ENCODE measurements around the gene TRPT1.

TRPT1 gene

GRCh38 chr11:64208796-64209562, 17.0 kb downstream of the TRPT1 start:
- no peak for DNase-seq (ENCODE audit: low read depth in 2 of 3, low spot score in 1 of 3)

DNA sequence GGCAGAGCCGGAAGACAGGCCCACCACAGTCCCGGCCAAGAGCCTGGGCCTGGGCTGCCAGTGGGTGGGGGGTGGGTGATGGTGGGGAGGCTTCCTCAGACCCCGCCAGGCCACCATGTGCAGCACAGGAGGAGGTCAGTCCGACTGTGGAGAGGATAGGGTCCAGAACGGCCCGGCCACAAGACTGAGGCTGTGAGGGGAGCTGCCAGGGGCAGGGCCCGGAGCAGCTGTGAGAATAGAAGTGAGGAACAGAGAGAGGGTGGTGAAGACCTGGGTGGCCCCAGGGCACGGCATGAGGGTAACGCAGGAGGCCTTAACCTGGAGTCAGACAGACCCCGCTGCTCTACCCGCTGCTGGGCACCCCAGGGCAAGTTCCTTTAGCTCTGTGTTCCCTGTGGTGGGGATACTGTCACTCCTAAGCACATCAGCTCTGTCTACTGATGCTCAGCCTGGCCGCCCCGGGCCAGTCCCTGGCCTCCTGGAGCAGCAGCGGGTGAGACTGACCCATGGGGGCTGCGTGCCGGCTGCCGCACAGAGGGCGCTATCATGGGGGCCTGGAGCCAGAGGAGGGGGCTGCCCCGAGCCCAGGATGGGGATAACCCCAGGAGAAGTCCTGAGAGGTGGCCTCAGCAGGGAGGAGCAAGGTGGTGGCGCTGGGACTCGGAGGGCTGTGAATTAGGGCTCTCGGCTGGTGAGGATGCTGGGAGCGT, 17.7 kb downstream of the TRPT1 start:
- DNase-seq (ENCODE audit: low read depth in 2 of 3, low spot score in 1 of 3) = no peak

GRCh38 chr11:64207256-64208085, 18.5 kb downstream of the TRPT1 start:
- DNase-seq (ENCODE audit: low read depth in 2 of 3, low spot score in 1 of 3) = peak; percentile 70 to 77 (median 74)

GRCh38 chr11:64206457-64207255, 19.3 kb downstream of the TRPT1 start, which contains the start of gene FERMT3:
FERMT3 (plus strand) TSS chr11:64206721; CDS start chr11:64207365, 644 bp downstream.
- peak; percentile 65 to 74 (median 66) for DNase-seq (ENCODE audit: low read depth in 2 of 3, low spot score in 1 of 3)

GRCh38 chr11:64204464-64204989, 21.5 kb downstream of the TRPT1 start:
- DNase-seq (ENCODE audit: low read depth in 2 of 3, low spot score in 1 of 3) = peak; percentile 60 to 71 (median 65)

- DNase-seq (ENCODE audit: low read depth in 2 of 3, low spot score in 1 of 3) = no peak
Observed at GRCh38 chr11:64204080-64204440, 21.9 kb downstream of the TRPT1 start.

DNA sequence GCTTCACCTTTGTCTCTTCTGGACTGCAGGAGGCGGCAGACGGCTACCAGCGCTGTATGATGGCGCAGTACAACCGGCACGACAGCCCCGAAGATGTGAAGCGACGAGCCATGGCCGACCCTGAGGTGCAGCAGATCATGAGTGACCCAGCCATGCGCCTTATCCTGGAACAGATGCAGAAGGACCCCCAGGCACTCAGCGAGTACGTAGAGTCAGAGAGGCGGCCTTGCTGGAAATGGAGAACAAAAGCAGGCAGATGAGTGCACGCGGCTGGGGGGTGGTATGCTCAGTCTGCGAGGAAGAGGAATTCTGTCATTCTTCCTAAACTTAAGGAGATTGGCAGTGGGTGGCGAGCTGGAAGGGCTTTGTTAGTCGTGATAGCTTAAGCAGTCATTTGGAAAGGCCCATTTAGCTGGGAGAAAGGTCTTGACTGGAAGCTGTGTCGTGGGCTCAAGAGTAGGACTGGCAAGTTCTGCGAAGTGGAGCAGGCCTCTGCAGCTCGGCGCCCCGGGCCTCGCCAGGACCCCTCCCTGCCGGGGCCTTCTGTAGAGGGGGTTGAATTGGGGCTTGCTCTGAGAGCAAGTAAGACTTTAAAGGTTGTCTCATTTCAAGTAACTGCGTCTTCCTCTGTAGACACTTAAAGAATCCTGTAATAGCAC, 22.4 kb downstream of the TRPT1 start:
- no peak for DNase-seq (ENCODE audit: low read depth in 2 of 3, low spot score in 1 of 3)

DNA sequence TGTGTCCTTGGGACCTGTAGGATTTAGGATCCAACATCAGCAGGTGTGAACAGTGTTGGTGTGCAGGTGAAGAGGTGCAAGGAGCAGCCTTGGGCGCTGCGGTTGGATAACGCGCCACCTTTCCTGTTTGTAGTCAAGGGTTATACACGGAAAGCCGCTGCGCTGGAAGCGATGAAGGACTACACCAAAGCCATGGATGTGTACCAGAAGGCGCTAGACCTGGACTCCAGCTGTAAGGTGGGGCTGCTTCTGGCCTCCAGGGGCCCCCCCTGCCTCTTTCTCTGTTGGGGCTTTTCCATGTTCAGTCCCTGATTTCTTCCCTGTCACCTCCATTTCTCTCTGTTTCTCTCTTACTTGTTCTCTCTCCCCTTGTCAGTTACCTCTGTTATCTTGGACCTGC, 23.0 kb downstream of the TRPT1 start:
- no peak for DNase-seq (ENCODE audit: low read depth in 2 of 3, low spot score in 1 of 3)

DNA sequence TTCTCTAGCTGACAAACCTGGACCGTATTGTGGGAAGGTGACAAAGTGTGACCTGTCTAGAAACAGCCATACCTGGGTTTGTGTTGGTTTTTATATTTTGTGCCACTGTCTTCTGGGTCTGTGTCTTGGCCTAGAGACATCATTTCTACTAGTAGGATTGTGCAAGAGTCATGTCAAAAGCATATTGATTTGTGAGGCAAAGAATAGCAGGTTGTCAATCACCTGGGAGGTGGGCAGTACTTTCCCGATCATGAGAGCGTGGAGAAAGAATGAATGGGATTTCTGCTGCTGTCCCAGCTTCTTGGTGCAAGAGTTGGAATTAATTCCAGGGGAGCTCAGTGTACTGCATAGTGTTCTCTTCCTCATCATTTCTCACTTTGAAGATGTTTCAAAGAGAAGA, 24.4 kb downstream of the TRPT1 start:
- DNase-seq (ENCODE audit: low read depth in 2 of 3, low spot score in 1 of 3) = no peak

DNA sequence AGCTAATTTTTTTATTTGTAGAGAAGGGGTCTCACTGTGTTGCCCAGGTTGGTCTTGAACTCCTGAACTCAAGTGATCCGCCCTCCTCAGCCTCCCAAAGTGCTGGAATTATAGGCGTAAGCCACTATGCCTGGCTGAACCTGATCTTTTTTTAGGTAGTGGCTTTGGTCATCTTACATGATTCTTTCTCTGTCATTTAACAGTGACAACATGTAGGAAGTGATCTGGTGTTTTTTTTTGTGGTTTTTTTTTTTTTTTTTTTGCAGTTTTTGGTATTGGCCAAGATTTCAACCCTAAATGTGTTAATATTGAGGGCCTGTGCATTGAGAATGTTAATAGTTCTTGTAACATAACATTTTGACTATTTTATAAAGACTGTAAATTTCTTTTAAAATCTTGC, 27.5 kb downstream of the TRPT1 start:
- no peak for DNase-seq (ENCODE audit: low read depth in 2 of 3, low spot score in 1 of 3)

DNA sequence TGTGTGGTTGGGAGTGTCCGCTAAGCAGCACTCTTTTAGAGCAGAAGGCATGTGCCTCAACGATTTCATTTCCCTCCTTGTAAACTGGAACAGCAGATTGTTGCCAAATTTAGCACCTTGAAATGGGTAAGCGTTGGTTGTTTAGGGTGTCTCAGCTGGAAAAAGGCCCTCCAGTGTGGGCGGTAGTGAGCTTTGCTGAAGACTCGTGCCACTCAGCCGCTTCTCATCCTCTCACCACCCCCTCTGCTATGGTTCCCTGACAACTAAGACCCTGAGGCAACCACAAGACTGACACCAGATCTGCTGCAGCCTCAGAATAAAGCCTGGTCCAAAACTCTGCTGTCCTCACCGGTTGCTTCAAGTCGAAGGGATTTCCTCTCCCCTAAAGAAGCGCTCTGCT, 29.4 kb downstream of the TRPT1 start:
- no peak for DNase-seq (ENCODE audit: low read depth in 2 of 3, low spot score in 1 of 3)

GRCh38 chr11:64192434-64192833, 33.6 kb downstream of the TRPT1 start:
- DNase-seq (ENCODE audit: low read depth in 2 of 3, low spot score in 1 of 3) = no peak

GRCh38 chr11:64186492-64187165, 39.4 kb downstream of the TRPT1 start:
- DNase-seq (ENCODE audit: low read depth in 2 of 3, low spot score in 1 of 3) = peak in 2 of 3 donors; percentile 34

DNA sequence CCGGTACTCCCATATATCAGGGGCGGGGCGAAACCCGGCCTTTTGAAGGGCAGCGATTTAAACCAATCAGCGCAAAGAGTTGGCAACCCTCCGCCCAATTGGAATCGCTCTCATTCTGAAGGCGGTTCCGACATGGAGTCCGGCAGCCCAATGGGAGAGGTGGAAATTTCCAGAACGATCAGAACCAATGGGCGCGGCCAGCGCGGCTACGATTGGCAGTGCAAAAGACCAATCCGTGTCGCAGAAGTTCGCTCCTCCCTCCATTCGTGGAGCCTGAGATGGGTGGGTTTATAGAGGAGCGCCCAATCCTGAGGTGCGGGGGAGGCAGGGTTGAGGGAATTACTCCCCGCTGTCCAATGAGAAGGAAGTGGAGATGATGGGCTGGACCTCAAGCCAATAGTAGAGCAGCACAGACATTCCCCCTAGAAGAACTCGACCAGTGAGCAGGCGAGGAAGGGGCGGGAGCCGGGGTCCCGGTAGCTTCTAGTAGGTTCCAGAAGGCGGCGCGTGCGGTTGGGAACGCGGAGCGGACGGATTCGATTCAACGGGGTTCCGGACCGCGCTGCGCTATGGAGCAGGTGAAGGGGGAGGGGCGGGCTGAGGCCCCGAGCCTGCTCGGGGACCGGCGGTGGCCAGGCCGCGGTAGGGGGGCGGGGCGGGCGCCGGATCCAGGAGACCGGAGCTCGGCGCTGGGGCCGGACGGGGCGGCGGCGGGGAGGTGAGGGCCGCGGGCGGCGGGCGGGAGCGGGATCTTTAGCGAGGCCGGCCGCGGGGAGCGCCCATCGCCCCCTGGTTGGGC, 40.1 kb downstream of the TRPT1 start, which contains the start of gene STIP1:
Gene STIP1, plus strand, starts transcription at position 479 of the 799 bp plus-strand sequence. Its CDS starts 91 bp downstream, at position 570.
- peak; percentile 98 to 99 (median 99) for DNase-seq (ENCODE audit: low read depth in 2 of 3, low spot score in 1 of 3)

DNA sequence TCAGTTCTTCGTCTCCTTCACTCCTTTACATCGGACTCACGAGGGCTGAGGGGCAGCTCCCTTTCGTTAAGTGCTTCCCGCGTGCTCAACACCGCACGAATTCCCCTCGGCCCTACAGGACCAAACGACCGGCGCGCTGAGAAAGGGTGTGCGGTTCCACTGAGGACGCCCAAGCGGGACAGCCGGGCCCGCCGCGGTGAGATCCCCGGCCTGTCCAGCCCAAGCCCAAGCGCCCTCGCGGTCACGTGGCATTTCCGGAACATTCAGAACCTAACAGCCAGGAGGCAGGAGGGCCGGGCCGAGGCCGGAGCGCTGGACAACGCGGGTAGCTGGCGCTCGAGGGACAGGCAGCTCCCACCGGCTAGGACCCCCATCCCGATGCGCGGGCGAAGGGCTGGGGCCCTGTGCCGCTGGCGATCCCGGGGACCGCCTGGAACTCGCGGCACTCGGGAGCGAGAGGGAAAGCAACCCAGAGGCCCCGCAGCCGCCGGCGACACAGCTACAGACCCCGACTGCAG, 40.8 kb downstream of the TRPT1 start:
- no peak for DNase-seq (ENCODE audit: low read depth in 2 of 3, low spot score in 1 of 3)

- no peak for DNase-seq (ENCODE audit: low read depth in 2 of 3, low spot score in 1 of 3)
Observed at GRCh38 chr11:64183890-64184289, 42.1 kb downstream of the TRPT1 start.

DNA sequence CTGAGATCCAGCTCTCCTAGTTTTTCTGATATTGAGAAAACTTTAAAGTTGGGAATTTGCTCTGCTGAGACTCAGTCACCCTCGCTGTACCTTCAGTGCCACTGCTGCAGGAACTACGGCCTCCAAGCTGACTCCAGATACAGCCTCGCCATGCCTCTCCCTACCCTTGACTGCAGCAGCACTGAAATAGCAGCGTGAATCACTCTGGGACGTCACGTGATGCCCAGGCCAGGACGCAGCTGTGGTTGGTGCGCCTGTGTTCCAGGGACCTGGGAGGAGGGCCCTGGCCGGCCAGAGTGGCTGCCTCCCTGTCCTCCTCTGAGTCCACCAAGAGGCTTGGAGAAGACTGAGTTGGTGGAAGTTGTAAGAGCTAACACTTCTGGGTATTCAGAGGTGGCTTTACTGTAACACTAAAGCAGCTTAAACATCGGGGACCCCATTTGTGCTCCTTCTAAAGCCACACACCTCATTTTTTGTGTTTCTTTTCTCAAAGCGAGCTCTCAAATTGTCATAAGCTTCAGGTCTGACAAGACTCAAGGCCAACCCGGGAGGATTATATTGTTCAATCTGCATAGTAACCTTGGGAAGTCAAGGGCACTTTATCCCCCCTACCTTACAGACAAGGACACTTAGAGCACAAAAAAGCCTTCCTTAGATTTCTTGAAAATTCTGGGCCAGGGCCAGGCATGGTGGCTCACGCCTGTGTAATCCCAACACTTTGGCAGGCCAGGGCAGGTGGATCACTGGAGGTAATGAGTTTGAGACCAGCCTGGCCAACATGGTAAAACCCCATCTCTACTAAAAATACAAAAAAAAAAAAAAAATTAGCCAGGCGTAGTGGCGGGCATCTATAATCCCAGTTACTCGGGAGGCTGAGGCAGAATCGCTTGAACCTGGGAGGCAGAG, 44.2 kb downstream of the TRPT1 start:
- peak in 2 of 3 donors; percentile 12 to 38 for DNase-seq (ENCODE audit: low read depth in 2 of 3, low spot score in 1 of 3)

Data from stimulated activated CD4-positive, alpha-beta T cell treated with anti-CD3 and anti-CD28 coated beads, Interleukin-12 subunit alpha, Interleukin-12 subunit beta, amount 100 ng/mL, for 48 hours (primary cell).